NCI-H226 (cell line): ENCODE measurements around the gene WWC2.
"Not testable (repeated sequence)": the region's sequence is repeated elsewhere in the genome, so short reads cannot be mapped to it uniquely, and the experiment has no call there.

Experiments used
- DNase-seq: peaks from one replicate; pipeline ENCODE4 v3.0.0-alpha.2; 2015

The WWC2 gene

GRCh38 chr4:183175631-183176232, 76.7 kb downstream of the WWC2 start:
- DNase-seq = peak; percentile 82

GRCh38 chr4:183177001-183177400, 77.9 kb downstream of the WWC2 start:
- DNase-seq = no peak

DNA sequence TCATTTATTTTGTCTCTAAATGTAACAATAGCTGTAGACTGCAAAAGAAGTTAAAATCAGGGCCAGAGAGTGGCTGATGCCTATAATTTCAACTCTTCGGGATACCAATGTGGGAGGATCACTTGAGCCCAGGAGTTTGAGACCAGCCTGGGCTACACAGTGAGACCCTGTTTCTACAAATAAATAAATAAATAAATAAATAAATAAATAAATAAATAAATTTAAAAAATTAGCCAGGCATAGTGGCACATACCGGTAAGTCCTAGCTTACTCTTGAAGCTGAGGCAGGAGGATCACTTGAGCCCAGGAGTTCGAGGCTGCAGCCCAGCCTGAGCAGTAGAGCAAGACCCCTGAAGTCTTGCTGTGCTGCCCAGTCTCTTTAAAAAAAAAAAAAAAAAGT, 79.1 kb downstream of the WWC2 start:
- no peak for DNase-seq

GRCh38 chr4:183180096-183180495, 81.0 kb downstream of the WWC2 start:
- DNase-seq = no peak

GRCh38 chr4:183180621-183181020, 81.6 kb downstream of the WWC2 start:
- DNase-seq = no peak

- no peak for DNase-seq
These were observed 82.0 kb downstream of the WWC2 start for GRCh38 chr4:183181081-183181480.

DNA sequence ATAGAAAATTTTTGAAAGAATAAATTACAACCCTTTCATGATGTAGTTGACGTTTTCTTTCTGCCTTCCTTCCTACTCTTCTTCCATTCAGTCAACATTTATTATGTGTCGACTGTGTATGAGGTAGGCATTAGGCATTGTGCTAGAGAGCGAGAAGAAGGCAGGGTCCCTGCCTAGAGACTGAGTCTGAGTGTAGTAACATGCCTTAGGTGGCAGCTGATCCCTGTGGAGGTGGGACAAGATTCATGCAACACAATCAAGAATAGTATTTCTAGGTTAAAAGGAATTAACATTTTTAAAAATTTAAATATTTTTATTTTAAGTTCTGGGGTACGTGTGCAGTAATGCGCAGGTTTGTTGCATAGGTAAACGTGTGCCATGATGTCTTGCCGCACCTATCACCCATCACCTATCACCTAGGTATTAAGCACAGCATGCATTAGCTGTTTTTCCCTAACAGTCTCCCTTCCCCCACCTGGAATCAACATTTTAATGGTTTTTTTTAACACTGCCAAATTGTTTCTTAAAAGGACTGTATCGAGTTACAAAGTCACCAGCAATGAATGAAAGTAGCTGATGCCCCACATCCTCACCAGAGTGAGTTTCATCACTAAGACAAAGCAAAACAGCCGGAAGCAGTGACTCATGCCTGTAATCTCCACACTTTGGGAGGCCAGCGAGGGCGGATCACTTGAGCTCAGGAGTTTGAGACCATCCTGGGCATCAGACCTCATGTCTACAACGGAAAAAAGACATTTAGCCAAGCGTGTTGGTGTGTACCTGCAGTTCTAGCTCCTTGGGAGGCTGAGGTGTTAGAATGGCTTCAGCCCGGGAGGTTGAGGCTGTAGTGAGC, 84.0 kb downstream of the WWC2 start:
- peak; percentile 88 for DNase-seq

DNA sequence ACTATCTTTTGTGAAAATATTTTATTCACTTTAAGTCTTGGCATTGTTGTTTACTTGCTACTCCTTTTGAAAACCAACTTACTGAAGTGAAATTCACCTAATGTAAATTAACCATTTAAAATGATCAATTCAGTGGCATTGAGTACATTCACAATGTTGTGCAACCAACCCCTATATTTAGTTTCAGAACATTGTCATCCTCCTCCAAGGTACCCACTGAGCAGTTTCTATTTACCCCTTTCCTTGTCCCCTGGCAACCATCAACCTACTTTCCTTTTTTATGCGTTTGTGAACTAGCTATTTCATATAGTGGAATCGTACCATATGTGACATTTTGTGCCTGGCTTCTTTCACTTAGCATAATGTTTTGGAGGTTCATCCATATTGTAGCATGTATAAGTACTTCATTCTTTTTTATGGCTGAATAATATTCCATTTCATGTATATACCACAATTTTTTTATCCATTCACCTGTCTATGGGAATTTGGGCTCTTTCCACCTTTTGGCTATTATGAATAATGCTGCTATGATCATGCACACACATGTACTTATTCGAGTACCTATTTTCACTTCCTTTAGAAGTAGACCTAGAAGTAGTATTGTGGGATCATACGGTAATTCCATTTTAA, 85.0 kb downstream of the WWC2 start:
- DNase-seq = no peak

GRCh38 chr4:183185018-183185417, 86.0 kb downstream of the WWC2 start:
- no peak for DNase-seq

- no peak for DNase-seq
These were observed 86.5 kb downstream of the WWC2 start for GRCh38 chr4:183185559-183185958.

- DNase-seq = no peak
These were observed 87.8 kb downstream of the WWC2 start for GRCh38 chr4:183186813-183187212.

DNA sequence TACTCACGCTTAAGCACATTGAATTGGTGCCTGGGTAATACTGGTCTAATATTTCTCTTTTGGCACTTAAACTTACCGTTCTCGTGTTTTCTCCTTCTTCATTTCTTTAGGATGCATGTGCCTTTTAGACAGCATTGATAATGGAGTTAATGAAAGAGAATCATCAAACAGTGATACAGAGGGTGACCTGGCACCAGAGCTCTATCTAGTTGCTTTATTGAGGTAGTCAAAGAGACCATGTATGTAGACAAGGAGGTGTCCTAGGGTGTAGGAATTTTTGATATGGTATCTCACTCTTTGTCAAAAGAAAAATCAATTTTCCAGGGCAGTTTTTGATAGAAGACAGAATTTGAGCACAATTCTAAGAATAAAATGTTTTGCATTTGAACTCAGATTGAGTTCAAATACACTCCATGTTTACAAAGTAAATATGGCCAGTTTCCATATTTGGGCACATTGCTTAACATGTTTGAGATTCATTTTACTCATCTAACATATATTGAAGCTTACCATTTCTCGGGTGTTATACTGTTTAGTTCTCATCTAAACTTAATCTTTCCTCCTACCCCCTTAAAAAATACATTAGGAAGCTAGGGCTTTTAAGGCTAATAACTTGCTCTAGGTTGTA, 92.0 kb downstream of the WWC2 start:
- DNase-seq = no peak

- no peak for DNase-seq
These were observed 92.6 kb downstream of the WWC2 start for GRCh38 chr4:183191630-183192029.

- no peak for DNase-seq
These were observed 93.5 kb downstream of the WWC2 start for GRCh38 chr4:183192571-183192970.

DNA sequence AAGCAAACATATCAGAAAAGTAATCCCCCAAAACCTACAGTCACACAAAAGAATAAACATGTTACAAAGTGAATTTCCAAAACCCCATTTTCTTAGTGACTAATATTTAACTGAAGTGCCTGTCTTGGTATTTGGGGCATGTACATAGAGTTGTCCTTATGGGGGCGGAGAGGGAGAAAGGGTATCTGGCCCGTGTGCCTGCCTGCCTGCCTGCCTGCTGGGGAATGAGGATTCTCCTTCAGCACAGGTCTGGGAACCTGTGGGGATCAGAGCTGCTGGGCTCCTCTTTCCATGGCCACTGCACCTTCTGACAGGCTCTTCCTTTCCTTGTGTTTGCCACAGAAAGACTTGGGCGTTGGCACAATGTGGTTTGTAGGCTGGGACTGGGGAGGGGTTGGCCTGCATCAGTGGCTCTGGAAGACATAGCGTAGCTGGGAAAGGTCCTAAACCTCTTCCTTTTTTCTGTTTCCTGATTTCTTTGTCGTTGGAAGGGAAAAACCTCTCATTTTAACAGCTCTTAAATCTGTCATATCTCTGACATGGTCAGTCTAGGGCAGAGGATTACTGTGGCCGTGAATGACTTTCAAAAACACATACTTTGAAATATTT, 94.8 kb downstream of the WWC2 start:
- not testable (repeated sequence) for DNase-seq

- no peak for DNase-seq
These were observed 96.5 kb downstream of the WWC2 start for GRCh38 chr4:183195534-183195933.

GRCh38 chr4:183197140-183197539, 98.1 kb downstream of the WWC2 start:
- DNase-seq = no peak

DNA sequence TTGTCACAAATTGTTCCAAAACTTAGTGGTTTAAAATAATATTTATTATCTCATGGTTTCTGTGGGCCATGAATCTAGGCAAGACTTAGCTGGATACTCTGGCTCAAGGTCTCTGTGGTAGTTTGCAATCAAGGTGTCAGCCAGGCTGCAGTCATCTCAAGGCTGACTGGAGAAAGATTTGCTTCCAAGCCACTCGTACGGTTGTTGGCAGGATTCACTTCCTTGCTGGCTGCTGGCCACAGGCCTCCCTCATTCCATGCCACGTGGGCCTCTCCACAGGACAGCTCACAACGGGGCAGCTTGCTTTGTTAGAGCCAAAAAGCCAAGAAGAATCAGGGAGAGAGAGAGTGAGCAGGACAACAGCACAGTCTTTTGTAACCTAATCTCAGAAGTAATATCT, 101.4 kb downstream of the WWC2 start:
- DNase-seq = peak; percentile 90

DNA sequence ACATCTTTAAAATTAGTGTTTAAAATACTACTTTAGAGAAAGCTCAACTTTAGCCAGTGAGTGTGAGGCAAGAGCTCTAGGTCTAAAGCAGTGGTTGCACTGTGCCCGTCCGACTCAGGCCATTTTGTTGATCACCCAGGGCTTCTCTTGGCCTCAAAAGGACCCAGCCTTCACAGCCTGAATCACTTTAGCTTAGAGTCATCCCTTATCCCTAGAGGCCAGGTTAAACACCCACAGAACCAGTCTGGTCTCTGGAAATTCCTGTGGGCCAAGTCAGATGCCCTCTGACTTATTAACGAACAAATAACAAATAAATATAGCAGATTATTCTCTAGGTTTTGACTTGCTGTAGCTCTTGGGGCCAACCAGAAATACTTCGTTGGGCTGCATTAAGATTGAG, 102.3 kb downstream of the WWC2 start:
- peak; percentile 11 for DNase-seq

GRCh38 chr4:183202523-183202922, 103.5 kb downstream of the WWC2 start:
- DNase-seq = no peak

DNA sequence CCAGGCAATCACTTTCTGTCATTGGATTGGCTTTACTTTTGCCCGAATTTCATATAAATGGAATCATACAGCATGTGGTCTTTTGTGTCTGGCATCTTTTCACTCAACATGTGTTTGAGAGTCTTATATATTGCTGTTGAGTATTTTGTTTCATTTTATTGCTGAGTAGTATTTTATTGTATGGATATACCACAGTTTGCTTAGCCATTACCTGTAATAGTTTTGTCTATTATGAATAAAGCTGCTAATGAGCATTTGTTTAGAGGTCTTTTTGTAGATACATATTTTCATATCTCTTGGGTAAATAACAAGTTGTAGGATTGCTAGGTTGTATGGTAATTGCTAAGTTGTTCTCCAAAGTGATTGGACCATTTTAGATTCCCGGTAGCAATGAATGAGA, 105.7 kb downstream of the WWC2 start:
- DNase-seq = no peak

GRCh38 chr4:183205193-183205592, 106.1 kb downstream of the WWC2 start:
- DNase-seq = no peak

DNA sequence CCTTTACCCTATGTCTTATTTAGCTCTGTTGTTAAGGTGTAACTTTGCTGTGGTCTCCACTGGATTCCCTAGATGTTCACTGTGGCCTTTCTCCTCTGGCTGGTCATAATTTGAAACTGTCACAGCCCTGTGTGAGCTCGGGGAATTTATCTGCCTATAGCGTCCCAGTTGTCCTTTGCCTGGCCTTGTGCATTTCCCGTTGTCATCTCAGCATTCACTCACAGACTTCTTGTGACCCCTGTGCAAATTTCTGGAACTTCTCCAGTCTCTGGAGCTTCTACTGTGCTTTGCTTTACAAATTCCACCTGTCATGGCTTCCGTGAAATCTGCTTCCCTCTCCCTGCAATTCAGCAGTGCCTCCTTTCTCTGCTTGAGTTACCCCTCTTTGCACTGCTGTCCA, 106.7 kb downstream of the WWC2 start:
- no peak for DNase-seq
